Sigmoid colon (tissue), 7 donors: ENCODE measurements around the gene PAK1. TPM values are rescaled to one million over a fixed set of nuclear protein-coding genes. Genes with fewer than 3 reads are reported as not detected.

Source experiments
- DNase-seq: peaks from one replicate; pipeline ENCODE4 v3.0.0-alpha.2; 2019
- H3K27ac ChIP-seq, 4 donors: fragments of 200-600 bp; sonication (generic); one replicate each; pipeline ENCODE4 v1.5.1; 2016 to 2019; ENCODE audit warnings: mild to moderate bottlenecking in 1 of 4
- H3K27me3 ChIP-seq, 3 donors: fragments of 200-600 bp; sonication (generic); one replicate each; pipeline ENCODE4 v1.5.1; 2019; ENCODE audit warnings: mild to moderate bottlenecking in 1 of 3
- H3K36me3 ChIP-seq, 4 donors: fragments of 200-600 bp; sonication (generic); one replicate each; pipeline ENCODE4 v1.5.1; 2016 to 2019
- H3K4me1 ChIP-seq, 4 donors: fragments of 200-600 bp; sonication (generic); one replicate each; pipeline ENCODE4 v1.5.1; 2017 to 2019
- H3K4me3 ChIP-seq, 4 donors: fragments of 200-600 bp; sonication (generic); one replicate each; pipeline ENCODE4 v1.5.1; 2017 to 2019; ENCODE audit warnings: mild to moderate bottlenecking in 2 of 4, moderate library complexity in 1 of 4
- H3K9me3 ChIP-seq, 4 donors: fragments of 200-600 bp in 3 of 4; sonication (generic) in 3 of 4; one replicate each; pipeline versions ENCODE4 v1.5.1 to v1.6.1; 2013 to 2019
- CTCF ChIP-seq, 4 experiments: fragments of 450-650 bp in 3 of 4; fragments of 200-600 bp in 1 of 4; IDR thresholded peaks; one replicate each; pipeline ENCODE4 v1.5.1; 2016 to 2019; ENCODE audit warnings: antibody characterized with exemption in 4 of 4, mild to moderate bottlenecking in 3 of 4, moderate library complexity in 2 of 4
- EP300 ChIP-seq, 4 donors: sonication (generic); formaldehyde crosslinking; IDR thresholded peaks; one replicate each; pipeline ENCODE4 v1.6.1; 2017; ENCODE audit warnings: antibody characterized with exemption in 4 of 4
- POLR2A ChIP-seq, 2 donors: fragments of 450-650 bp; IDR thresholded peaks; one replicate each; pipeline ENCODE4 v1.6.1; 2016; ENCODE audit warnings: antibody characterized with exemption in 2 of 2, mild to moderate bottlenecking in 2 of 2, moderate library complexity in 2 of 2
- POLR2AphosphoS5 ChIP-seq, 4 donors: sonication (generic); formaldehyde crosslinking; IDR thresholded peaks; one replicate each; pipeline ENCODE4 v1.6.1; 2017; ENCODE audit warnings: antibody characterized with exemption in 4 of 4
- WGBS, 2 donors: extraction: QIAGEN DNeasy Blood & Tissue Kit; methylation state at CpG; one replicate each; pipeline ENCODE4 v1.1.7; 2013; 5-methylcytosine and 5-hydroxymethylcytosine counted together
- intact Hi-C: fragments of 100-400 bp; cut with DNase I; formaldehyde crosslinking; loops from one replicate; pipeline ENCODE4 v1.15.1; 2023
- polyA plus RNA-seq, 3 donors: library from polyadenylated mRNA; stranded (reverse); fragments of 200-250 nt; gene quantifications; one replicate each; pipeline ENCODE4 v1.2.3, GENCODE V29; 2013
- total RNA-seq, 4 donors: library from RNA; depleted of rRNA; stranded (reverse); fragments of >200 nt; gene quantifications; one replicate each; pipeline ENCODE4 v1.1.0, GENCODE V29; 2016
- donor health status: healthy with polysubstance abuse.
- donor health status: Bipolar disorder and iron deficiency.
- donor health status: healthy.

Gene PAK1
- total and polyA plus RNA-seq, 7 donors = 24.6 to 79.3 (median 37.7) TPM

DNA sequence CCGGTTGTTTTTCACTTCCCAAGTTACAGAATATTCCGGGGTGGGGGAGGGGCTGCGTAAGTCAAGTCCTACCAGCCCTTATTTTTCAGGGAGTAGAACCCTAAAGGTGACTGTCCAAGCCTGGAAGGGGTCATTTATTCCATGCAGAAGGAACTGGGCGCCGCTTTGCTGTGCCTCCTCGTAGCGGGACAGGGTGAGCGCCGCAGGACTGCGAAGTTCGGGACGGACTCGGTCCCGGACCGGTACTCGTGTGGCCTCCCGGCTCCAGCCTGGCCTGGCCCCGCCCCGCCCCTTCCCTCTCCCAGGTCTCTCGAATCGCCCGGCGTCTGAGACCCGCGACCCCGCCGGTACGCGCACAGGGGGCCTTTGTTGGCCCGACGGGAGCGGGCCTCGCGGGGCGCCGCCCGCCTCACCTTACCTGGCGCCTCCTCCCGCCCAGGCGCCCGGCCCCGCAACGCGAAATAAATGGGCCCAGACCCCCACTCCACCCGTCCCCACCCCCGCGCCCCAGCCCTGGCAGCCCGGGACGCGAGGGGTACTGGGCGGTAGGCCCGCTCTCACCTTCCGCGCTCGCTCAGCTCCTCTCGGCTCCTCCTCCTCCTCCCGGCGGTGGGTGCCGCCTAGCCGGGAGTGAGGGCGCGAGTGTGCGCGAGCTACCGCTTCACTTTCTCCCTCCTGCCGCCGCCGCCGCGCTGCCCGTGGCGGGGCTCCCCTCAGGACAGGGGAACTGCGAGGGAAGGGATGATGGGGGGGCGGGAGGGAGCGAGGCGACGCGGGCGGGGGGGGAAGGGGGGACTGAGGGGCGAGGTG is 698 bp downstream of the PAK1 start:
- no peaks in the 10 kb centered on the region for H3K9me3 ChIP-seq
- intact Hi-C loops = loop anchor here (2.0 to 10.0 kb wide), 2 partner anchors 62 to 408 kb away; partner anchors contain the start of gene CAPN5
- peaks cover 0 to 17% (median 9%) of the 10 kb centered on the region in 4 donors for H3K4me1 ChIP-seq
- DNase-seq = peak; percentile 72
- no peaks in the 10 kb centered on the region for H3K27me3 ChIP-seq
- no peaks in the 10 kb centered on the region for H3K36me3 ChIP-seq
- H3K27ac ChIP-seq = peak overlapping the region; percentile 46 to 78 (median 62)
- no peak for TF ChIP-seq POLR2A (IDR thresholded peaks at IDR 0.05)
- no peak for TF ChIP-seq CTCF (IDR thresholded peaks at IDR 0.05)
- no peak for TF ChIP-seq POLR2AphosphoS5 (IDR thresholded peaks at IDR 0.05)
- no peak for TF ChIP-seq EP300 (IDR thresholded peaks at IDR 0.05)
- 1 to 2% methylated on average over 80 of the region's 80 CpGs for WGBS, 2 donors
- peak overlapping the region; percentile 42 to 81 (median 66) for H3K4me3 ChIP-seq

GRCh38 chr11:77471558-77472193 is 2.2 kb downstream of the PAK1 start:
- Histone ChIP-seq H3K9me3 (no peaks in the 10 kb centered on the region), H3K27me3 (no peaks in the 10 kb centered on the region), H3K4me1 (peaks cover 0 to 17% (median 9%) of the 10 kb centered on the region in 4 donors), H3K27ac (no peak overlapping the region), H3K4me3 (no peak overlapping the region), H3K36me3 (no peaks in the 10 kb centered on the region)
- WGBS, 2 donors = 16 to 70% methylated on average over 3 of the region's 3 CpGs
- TF ChIP-seq POLR2A (IDR thresholded peaks at IDR 0.05) (peak in 1 of 2 donors; percentile 45), EP300 (IDR thresholded peaks at IDR 0.05) (no peak), POLR2AphosphoS5 (IDR thresholded peaks at IDR 0.05) (no peak), CTCF (IDR thresholded peaks at IDR 0.05) (no peak)
- DNase-seq = no peak
- intact Hi-C loops = loop anchor here (2.0 to 10.0 kb wide), 2 partner anchors 61 to 407 kb away; partner anchors contain the start of gene CAPN5

DNA sequence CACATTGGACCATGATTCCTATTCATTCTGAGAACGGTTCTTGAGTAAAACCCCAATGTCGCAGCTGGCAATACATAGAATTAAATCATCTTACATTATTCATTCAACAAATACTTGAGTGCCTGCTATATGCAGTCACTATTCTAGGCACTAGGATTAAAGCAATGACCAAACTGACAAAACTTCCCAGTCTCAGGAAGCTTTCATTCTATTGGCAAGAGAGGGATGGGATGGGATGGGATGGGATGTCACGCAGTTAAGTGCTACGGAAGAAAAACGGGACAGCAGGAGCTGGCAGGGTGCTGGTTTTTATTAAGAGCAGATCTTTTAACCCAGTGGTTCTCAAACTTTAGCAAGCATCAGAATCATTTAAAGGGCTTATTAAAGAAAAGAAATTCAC is 2.9 kb downstream of the PAK1 start:
- H3K27ac ChIP-seq = no peak overlapping the region
- H3K4me3 ChIP-seq = no peak overlapping the region
- 53 to 81% methylated on average over 5 of the region's 5 CpGs for WGBS, 2 donors
- H3K27me3 ChIP-seq = no peaks in the 10 kb centered on the region
- intact Hi-C loops = loop anchor here (10.0 kb wide), 1 partner anchor 406 kb away; the partner anchor contains the start of gene CAPN5
- peaks cover 0 to 17% (median 9%) of the 10 kb centered on the region in 4 donors for H3K4me1 ChIP-seq
- no peaks in the 10 kb centered on the region for H3K36me3 ChIP-seq
- no peak for DNase-seq
- no peaks in the 10 kb centered on the region for H3K9me3 ChIP-seq
- no peak for TF ChIP-seq POLR2A (IDR thresholded peaks at IDR 0.05)
- TF ChIP-seq CTCF (IDR thresholded peaks at IDR 0.05) = no peak
- no peak for TF ChIP-seq EP300 (IDR thresholded peaks at IDR 0.05)
- TF ChIP-seq POLR2AphosphoS5 (IDR thresholded peaks at IDR 0.05) = no peak

- Histone ChIP-seq H3K9me3 (no peaks in the 10 kb centered on the region), H3K36me3 (no peaks in the 10 kb centered on the region)
- 14 to 41% methylated on average over 2 of the region's 2 CpGs for WGBS, 2 donors
These were observed 3.4 kb downstream of the PAK1 start for GRCh38 chr11:77470504-77470903.

More at GRCh38 chr11:77470504-77470903, 3.4 kb downstream of the PAK1 start:
- Histone ChIP-seq H3K27me3 (no peaks in the 10 kb centered on the region), H3K4me3 (no peak overlapping the region), H3K4me1 (peaks cover 0 to 17% (median 9%) of the 10 kb centered on the region in 4 donors), H3K27ac (no peak overlapping the region)
- no peak for DNase-seq
- intact Hi-C loops = loop anchor here (10.0 kb wide), 1 partner anchor 406 kb away; the partner anchor contains the start of gene CAPN5
- no peak for TF ChIP-seq EP300 (IDR thresholded peaks at IDR 0.05)
- TF ChIP-seq POLR2AphosphoS5 (IDR thresholded peaks at IDR 0.05) = no peak
- no peak for TF ChIP-seq POLR2A (IDR thresholded peaks at IDR 0.05)
- TF ChIP-seq CTCF (IDR thresholded peaks at IDR 0.05) = no peak
